OCI-LY1 (cell line): ENCODE data around the gene DPH5.
"Not testable (repeated sequence)": the region's sequence is repeated elsewhere in the genome, so short reads cannot be mapped to it uniquely, and the experiment has no call there.

ENCODE experiments used
- H2AFZ ChIP-seq: fragments of 200-600 bp; sonication (generic), shearing (Covaris generic); 2 replicates; pipeline ENCODE4 v1.6.0; 2014; ENCODE audit warnings: antibody characterized with exemption, mild to moderate bottlenecking, low read length
- H3F3A ChIP-seq: fragments of 200-600 bp; sonication (generic), shearing (Covaris generic); 2 replicates; pipeline ENCODE4 v1.6.0; 2014; ENCODE audit warnings: mild to moderate bottlenecking, antibody characterized with exemption, low read length, moderate library complexity; ENCODE audit not compliant: insufficient read depth
- H3K27ac ChIP-seq: fragments of 200-600 bp; sonication (generic); 2 replicates; pipeline ENCODE4 v1.5.1; 2014; ENCODE audit warnings: low read length, mixed run types, mild to moderate bottlenecking, low read depth; ENCODE audit not compliant: poor library complexity, severe bottlenecking
- H3K27me3 ChIP-seq: fragments of 200-600 bp; sonication (generic); 2 replicates; pipeline ENCODE4 v1.6.0; 2014; ENCODE audit warnings: antibody characterized with exemption, mild to moderate bottlenecking, low read length, moderate library complexity; ENCODE audit not compliant: insufficient read depth
- H3K36me3 ChIP-seq: fragments of 200-600 bp; sonication (generic); 2 replicates; pipeline ENCODE4 v1.6.1; 2014; ENCODE audit warnings: mild to moderate bottlenecking, antibody characterized with exemption, low read length, moderate library complexity, mixed read lengths; ENCODE audit not compliant: insufficient read depth
- H3K4me1 ChIP-seq: fragments of 200-600 bp; sonication (generic); 2 replicates; pipeline ENCODE4 v1.5.1; 2014; ENCODE audit warnings: mild to moderate bottlenecking, low read length, moderate library complexity; ENCODE audit not compliant: insufficient read depth, severe bottlenecking
- H3K4me2 ChIP-seq: fragments of 200-600 bp; sonication (generic), shearing (Covaris generic); 2 replicates; pipeline ENCODE4 v1.6.1; 2014; ENCODE audit warnings: low read length
- H3K4me3 ChIP-seq: fragments of 200-600 bp; sonication (generic); 2 replicates; pipeline ENCODE4 v1.5.1; 2014; ENCODE audit warnings: low read length, low read depth, mild to moderate bottlenecking, mixed read lengths; ENCODE audit not compliant: poor library complexity, severe bottlenecking
- H3K79me2 ChIP-seq: fragments of 200-600 bp; shearing (Covaris generic); 2 replicates; pipeline ENCODE4 v1.6.1; 2016; ENCODE audit warnings: mixed run types, low read length, mixed read lengths; ENCODE audit not compliant: insufficient read depth
- H3K9ac ChIP-seq: fragments of 200-600 bp; sonication (generic), shearing (Covaris generic); 2 replicates; pipeline ENCODE4 v1.6.1; 2014; ENCODE audit warnings: mild to moderate bottlenecking, low read length, mixed read lengths
- H3K9me2 ChIP-seq: fragments of 200-600 bp; sonication (generic), shearing (Covaris generic); 2 replicates; pipeline ENCODE4 v1.6.1; 2014; ENCODE audit warnings: low read depth, mild to moderate bottlenecking, low read length, mixed read lengths
- H3K9me3 ChIP-seq: fragments of 200-600 bp; shearing (Covaris generic); 2 replicates; pipeline ENCODE4 v1.6.1; 2014; ENCODE audit warnings: low read length, mixed read lengths
- H4K20me1 ChIP-seq: fragments of 200-600 bp; sonication (generic), shearing (Covaris generic); 2 replicates; pipeline ENCODE4 v1.6.0; 2016; ENCODE audit warnings: mild to moderate bottlenecking, low read length; ENCODE audit not compliant: insufficient read depth
- CTCF ChIP-seq: fragments of 200-600 bp; sonication (generic), shearing (Covaris generic); IDR thresholded peaks from 2 replicates; pipeline ENCODE4 v1.5.1; 2017; ENCODE audit warnings: mild to moderate bottlenecking, antibody characterized with exemption, low read length, moderate library complexity, mixed read lengths
- EZH2 ChIP-seq: fragments of 200-600 bp; sonication (generic), shearing (Covaris generic); IDR thresholded peaks from 2 replicates; pipeline ENCODE4 v1.8.0; 2017; ENCODE audit warnings: borderline replicate concordance, mixed run types, mild to moderate bottlenecking, antibody characterized with exemption, low read length, moderate library complexity, mixed read lengths

DPH5 gene

DNA sequence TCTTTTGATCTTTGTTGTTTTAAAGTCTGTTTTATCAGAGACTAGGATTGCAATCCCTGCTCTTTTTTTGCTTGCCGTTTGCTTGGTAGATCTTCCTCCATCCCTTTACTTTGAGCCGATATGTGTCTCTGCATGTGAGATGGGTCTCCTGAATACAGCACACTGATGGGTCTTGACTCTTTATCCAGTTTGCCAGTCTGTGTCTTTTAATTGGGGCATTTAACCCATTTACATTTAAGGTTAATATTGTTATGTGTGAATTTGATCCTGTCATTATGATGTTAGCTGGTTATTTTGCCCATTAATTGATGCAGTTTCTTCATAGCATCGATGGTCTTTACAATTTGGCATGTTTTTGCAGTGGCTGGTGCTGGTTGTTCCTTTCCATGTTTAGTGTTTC is 77.8 kb downstream of the DPH5 start:
- not testable (repeated sequence) for H3K9me2 ChIP-seq, H3K4me3 ChIP-seq, H3K4me2 ChIP-seq, H3K9ac ChIP-seq, H3K79me2 ChIP-seq, H2AFZ ChIP-seq, H3K27ac ChIP-seq, H3K9me3 ChIP-seq, H4K20me1 ChIP-seq, H3F3A ChIP-seq, H3K27me3 ChIP-seq
- Histone ChIP-seq H3K36me3 (peaks cover 26% of the 10 kb centered on the region; the same call in 1 of the 2 replicates), H3K4me1 (peaks cover 23% of the 10 kb centered on the region)

- peaks cover 19% of the 10 kb centered on the region for H3K36me3 ChIP-seq
- not testable (repeated sequence) for H3K9me2 ChIP-seq
Observed at GRCh38 chr1:100946064-100946463, 79.5 kb downstream of the DPH5 start.

DNA sequence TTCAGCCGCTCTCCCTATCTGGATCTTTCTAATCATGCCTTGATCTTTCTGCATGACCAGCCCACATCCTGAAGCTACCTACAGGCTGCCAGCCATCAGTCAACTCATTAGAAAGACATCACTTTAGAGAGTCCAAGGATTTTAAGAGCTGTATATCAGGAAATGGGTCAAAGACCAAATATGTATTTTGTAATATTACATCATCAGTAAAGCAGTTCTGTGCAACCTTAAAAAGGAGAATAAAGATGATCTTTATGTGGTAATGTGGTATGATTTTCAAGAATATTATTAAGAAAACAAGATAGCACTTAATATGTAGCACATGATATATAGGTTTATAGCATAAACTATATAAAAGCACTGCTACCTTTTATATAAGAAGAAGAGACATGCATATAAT is 82.1 kb downstream of the DPH5 start:
- peaks cover 26% of the 10 kb centered on the region for H3K36me3 ChIP-seq
- no peak overlapping the region for H3K9ac ChIP-seq
- H3K4me1 ChIP-seq: no peaks in the 10 kb centered on the region
- H3F3A ChIP-seq: no peaks in the 10 kb centered on the region
- no peak overlapping the region for H3K4me2 ChIP-seq
- H3K4me3 ChIP-seq: no peak overlapping the region
- H3K9me2 ChIP-seq: no peaks in the 10 kb centered on the region
- H2AFZ ChIP-seq: no peak overlapping the region
- H3K79me2 ChIP-seq: no peaks in the 10 kb centered on the region
- H3K27me3 ChIP-seq: no peaks in the 10 kb centered on the region
- TF ChIP-seq CTCF (no peak), EZH2 (no peak)
- no peaks in the 10 kb centered on the region for H4K20me1 ChIP-seq
- H3K9me3 ChIP-seq: no peaks in the 10 kb centered on the region
- H3K27ac ChIP-seq: no peak overlapping the region

More at GRCh38 chr1:100946064-100946463, 79.5 kb downstream of the DPH5 start:
- not testable (repeated sequence) for H3K4me3 ChIP-seq, H3K9ac ChIP-seq, H2AFZ ChIP-seq, H3K27me3 ChIP-seq, H3K9me3 ChIP-seq, H3K79me2 ChIP-seq, H3K4me2 ChIP-seq, H3F3A ChIP-seq, H3K27ac ChIP-seq, H4K20me1 ChIP-seq
- peaks cover 23% of the 10 kb centered on the region for H3K4me1 ChIP-seq

- no peaks in the 10 kb centered on the region for H3K9me2 ChIP-seq
- no peaks in the 10 kb centered on the region for H3F3A ChIP-seq
- no peak overlapping the region for H3K9ac ChIP-seq
- H3K4me3 ChIP-seq: no peak overlapping the region
- no peak overlapping the region for H3K27ac ChIP-seq
- no peaks in the 10 kb centered on the region for H3K27me3 ChIP-seq
- H3K9me3 ChIP-seq: no peaks in the 10 kb centered on the region
- no peak overlapping the region for H3K4me2 ChIP-seq
- TF ChIP-seq CTCF (no peak), EZH2 (no peak)
- H3K36me3 ChIP-seq: peaks cover 36% of the 10 kb centered on the region
- no peak overlapping the region for H2AFZ ChIP-seq
- H4K20me1 ChIP-seq: no peaks in the 10 kb centered on the region
- H3K79me2 ChIP-seq: no peaks in the 10 kb centered on the region
- H3K4me1 ChIP-seq: no peaks in the 10 kb centered on the region
Observed at GRCh38 chr1:100942304-100943046, 83.1 kb downstream of the DPH5 start.
